Progenitor cell of endocrine pancreas (in vitro differentiated cells): ENCODE data around the gene SLC25A26. TPM values are rescaled to one million over a fixed set of nuclear protein-coding genes. Genes with fewer than 3 reads are reported as not detected.

ENCODE experiments used
- DNase-seq: peaks from one replicate; pipeline ENCODE4 v3.0.0; 2021; ENCODE audit warnings: low spot score; ENCODE audit not compliant: unreplicated experiment
- H3K27ac Mint-ChIP-seq: 2 replicates; pipeline ENCODE4 v1.8.0; 2021; ENCODE audit warnings: mild to moderate bottlenecking, moderate library complexity, mixed read lengths
- H3K27me3 Mint-ChIP-seq: 2 replicates; pipeline ENCODE4 v1.8.0; 2021; ENCODE audit warnings: mixed read lengths
- H3K36me3 Mint-ChIP-seq: 2 replicates; pipeline ENCODE4 v1.8.0; 2022; ENCODE audit warnings: mixed read lengths; ENCODE audit not compliant: insufficient read depth
- H3K4me1 Mint-ChIP-seq: 2 replicates; pipeline ENCODE4 v1.8.0; 2021; ENCODE audit warnings: low read depth, mixed read lengths
- H3K4me3 Mint-ChIP-seq: 2 replicates; pipeline ENCODE4 v1.8.0; 2021; ENCODE audit warnings: low read depth, mild to moderate bottlenecking, moderate library complexity, mixed read lengths
- H3K9me3 Mint-ChIP-seq: 2 replicates; pipeline ENCODE4 v1.8.0; 2021; ENCODE audit warnings: low read depth, mixed read lengths
- total RNA-seq: library from RNA; stranded (reverse); gene quantifications from 2 replicates; pipeline ENCODE4 v1.2.1, GENCODE V29; 2021
- TF ChIP-seq, protein P1 (sequence below): fragments of 200-600 bp; sonication (generic); IDR thresholded peaks from one replicate; pipeline ENCODE4 v1.5.0; 2021; ENCODE audit warnings: antibody characterized with exemption, mild to moderate bottlenecking; ENCODE audit not compliant: unreplicated experiment

Gene SLC25A26
- total RNA-seq, 1 donor from 2014 or later = 18.9 TPM

DNA sequence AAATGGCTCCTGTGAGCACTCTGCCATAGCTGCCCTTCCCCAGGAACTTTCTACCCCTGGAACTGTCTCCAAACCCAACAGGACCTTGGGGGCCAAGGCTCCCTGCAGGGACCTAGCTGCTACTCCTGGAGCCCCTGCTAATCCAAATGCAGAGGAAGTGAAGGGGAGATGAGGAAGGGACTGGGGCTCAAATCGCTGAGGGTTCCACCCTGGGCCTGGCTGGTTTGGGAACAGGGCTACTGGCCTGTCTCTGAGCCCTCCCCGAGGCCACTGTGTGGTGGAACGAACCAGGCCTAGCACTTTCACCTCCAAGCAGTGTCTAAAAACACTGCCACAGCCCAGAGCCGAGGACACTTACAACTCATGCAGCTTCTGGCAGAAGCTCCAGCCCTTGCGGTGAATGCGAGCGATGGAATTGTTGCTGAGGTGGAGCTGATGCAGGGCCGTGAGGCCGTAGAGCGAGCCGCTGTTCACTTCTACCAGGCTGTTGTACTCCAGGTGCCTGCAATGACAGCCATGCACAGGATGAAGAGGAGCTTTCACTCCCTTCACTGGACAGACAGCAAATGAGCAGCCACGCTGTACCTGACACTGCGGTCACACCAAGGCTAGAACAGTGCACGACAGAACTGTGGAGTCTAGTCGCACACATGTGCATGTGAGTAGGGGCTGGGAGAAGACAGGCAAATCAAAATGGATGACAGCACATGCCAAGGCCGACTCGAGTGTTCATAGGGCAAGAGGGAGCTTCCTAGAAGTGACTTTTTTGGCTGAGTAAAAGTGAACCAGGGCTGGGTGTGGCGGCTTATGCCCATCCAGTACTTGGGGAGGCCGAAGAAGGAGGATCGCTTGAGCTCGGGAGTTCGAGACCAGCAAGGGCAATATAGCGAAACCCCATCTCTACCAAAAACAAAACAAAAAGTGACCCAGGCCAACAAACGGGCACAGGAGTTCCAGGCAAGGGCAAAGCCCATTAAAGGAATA lies 189.3 kb downstream of the SLC25A26 start:
- Mint-ChIP-seq H3K4me1 (peaks cover 4% of the 10 kb centered on the region), H3K27me3 (no peaks in the 10 kb centered on the region), H3K36me3 (peaks cover 34% of the 10 kb centered on the region), H3K27ac (no peak overlapping the region), H3K9me3 (no peaks in the 10 kb centered on the region), H3K4me3 (no peak overlapping the region)
- no peak for DNase-seq
- TF ChIP-seq, protein P1, sequence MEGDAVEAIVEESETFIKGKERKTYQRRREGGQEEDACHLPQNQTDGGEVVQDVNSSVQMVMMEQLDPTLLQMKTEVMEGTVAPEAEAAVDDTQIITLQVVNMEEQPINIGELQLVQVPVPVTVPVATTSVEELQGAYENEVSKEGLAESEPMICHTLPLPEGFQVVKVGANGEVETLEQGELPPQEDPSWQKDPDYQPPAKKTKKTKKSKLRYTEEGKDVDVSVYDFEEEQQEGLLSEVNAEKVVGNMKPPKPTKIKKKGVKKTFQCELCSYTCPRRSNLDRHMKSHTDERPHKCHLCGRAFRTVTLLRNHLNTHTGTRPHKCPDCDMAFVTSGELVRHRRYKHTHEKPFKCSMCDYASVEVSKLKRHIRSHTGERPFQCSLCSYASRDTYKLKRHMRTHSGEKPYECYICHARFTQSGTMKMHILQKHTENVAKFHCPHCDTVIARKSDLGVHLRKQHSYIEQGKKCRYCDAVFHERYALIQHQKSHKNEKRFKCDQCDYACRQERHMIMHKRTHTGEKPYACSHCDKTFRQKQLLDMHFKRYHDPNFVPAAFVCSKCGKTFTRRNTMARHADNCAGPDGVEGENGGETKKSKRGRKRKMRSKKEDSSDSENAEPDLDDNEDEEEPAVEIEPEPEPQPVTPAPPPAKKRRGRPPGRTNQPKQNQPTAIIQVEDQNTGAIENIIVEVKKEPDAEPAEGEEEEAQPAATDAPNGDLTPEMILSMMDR = no peak

DNA sequence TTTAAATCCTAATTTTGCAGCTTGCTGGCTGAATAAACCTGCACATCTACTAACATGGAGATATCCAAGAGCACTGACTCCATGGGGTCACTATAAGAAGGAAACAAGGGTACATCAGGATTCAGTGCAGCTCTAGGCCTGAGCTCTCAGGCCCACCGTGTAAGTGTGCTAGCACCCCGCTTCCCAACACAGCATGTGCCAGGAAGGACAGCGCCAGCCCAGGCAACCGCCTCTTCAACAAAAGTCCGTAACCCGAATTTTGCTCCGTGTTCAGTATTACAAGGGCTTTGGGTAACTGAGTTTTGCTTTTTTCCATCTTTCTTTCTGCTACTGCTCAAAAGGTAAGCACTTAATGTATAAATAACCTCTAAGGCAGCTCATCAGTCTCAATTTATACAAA lies 190.2 kb downstream of the SLC25A26 start:
- Mint-ChIP-seq H3K4me1 (peaks cover 7% of the 10 kb centered on the region), H3K27me3 (no peaks in the 10 kb centered on the region), H3K4me3 (no peak overlapping the region), H3K9me3 (no peaks in the 10 kb centered on the region), H3K36me3 (peaks cover 30% of the 10 kb centered on the region), H3K27ac (no peak overlapping the region)
- no peak for DNase-seq
- TF ChIP-seq, protein P1 = no peak

DNA sequence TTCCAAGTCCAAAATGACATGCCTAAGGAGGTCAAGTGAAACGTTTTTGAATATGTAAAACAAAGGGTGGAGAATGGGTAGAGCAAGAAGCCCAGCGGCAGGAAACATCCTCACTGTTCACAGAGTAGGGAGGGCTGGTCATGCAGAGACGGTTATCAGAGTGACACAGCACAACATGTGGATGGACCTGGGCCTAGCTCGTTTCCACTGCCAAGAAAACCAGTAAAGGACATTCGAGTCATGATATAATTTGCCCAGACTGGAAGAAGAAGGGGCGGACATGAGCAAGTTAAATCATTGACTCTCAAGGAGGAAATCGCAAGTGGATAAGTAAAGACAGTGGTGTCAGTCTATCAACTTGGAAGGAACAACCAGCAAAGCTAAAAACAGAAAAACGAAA lies 190.7 kb downstream of the SLC25A26 start:
- Mint-ChIP-seq H3K4me3 (no peak overlapping the region), H3K27ac (no peak overlapping the region), H3K9me3 (no peaks in the 10 kb centered on the region), H3K27me3 (no peaks in the 10 kb centered on the region), H3K36me3 (peaks cover 30% of the 10 kb centered on the region), H3K4me1 (peaks cover 12% of the 10 kb centered on the region)
- no peak for DNase-seq
- TF ChIP-seq, protein P1 = no peak

DNA sequence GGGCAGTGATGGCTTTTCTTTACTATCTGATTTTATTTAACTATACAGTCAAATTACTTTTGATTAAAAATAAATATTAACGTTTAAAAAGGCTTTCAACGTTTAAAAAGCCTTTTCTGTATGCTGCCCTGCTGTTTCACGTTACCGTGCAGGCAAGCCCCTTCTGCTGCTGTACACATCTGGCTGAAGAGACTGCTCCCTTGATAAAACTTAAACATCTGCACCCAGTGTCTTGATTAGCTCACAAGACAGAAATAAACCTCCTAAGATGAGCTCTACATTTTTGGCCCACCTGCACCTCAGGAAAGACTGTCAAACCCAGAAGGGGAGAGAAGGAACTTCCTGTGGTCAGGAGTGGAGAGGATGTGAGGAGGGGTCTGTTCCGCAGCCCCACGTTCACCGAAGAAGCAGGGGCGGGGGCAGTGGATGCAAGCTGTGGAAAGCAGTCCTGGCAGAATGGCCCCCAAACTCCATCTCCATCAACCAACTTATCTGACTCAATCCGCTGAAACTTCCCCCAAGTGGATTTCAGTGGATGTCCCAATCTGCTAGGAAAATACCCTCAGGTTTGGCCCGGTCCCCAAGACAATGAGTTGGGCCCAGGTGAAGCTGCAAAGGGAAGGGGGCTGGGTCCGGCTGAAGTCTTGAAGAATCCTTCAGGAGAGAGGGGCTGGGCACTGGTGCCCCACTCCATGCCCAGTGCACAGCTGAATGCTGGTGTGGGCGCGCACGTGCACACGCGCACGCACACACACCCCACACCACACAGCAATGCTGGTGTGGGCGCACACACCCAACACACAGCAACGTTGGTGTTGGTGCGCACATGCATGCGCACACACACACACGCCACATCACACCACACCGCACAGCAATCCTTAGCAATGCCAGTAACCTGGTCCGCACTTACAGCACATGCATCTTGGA lies 191.4 kb downstream of the SLC25A26 start:
- no peak overlapping the region for H3K27ac Mint-ChIP-seq
- peaks cover 16% of the 10 kb centered on the region for H3K4me1 Mint-ChIP-seq
- TF ChIP-seq, protein P1 = no peak
- H3K36me3 Mint-ChIP-seq = peaks cover 30% of the 10 kb centered on the region
- no peaks in the 10 kb centered on the region for H3K9me3 Mint-ChIP-seq
- H3K27me3 Mint-ChIP-seq = no peaks in the 10 kb centered on the region
- no peak overlapping the region for H3K4me3 Mint-ChIP-seq
- DNase-seq = no peak

DNA sequence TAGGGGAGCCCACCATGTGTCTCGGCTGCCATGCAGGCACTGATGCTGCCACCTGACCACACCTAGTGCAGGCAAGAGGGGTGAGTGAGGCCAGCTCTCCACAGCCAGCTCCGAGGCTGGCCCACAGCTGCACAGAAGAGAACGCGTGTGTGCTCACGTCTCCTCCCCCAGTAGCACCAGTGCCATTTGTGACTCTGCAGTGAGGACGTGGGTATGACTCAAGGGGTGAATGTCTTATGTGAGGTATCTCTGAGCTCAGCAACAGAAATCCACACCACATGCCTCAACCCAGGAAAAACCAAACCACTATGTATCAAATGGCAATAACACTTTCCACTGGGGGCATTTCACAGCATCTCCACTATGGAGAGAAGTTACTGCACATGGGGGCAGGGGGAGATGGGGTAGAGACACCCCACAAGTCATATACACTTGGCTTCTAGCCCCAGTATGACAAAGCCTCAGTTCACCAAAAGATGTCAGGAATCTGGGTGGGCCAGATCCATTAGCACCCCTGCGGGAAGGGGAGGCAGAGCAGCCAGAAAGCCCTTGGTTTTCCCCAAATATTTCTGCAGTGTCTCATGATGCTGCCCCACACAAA lies 192.4 kb downstream of the SLC25A26 start:
- no peak overlapping the region for H3K27ac Mint-ChIP-seq
- peaks cover 12% of the 10 kb centered on the region for H3K4me1 Mint-ChIP-seq
- H3K9me3 Mint-ChIP-seq = no peaks in the 10 kb centered on the region
- H3K4me3 Mint-ChIP-seq = no peak overlapping the region
- DNase-seq = no peak
- TF ChIP-seq, protein P1 = no peak
- H3K27me3 Mint-ChIP-seq = peaks cover 3% of the 10 kb centered on the region
- peaks cover 29% of the 10 kb centered on the region for H3K36me3 Mint-ChIP-seq
